SJSA1 (cell line): ENCODE results near the gene CRISP1. TPM values are rescaled to one million over a fixed set of nuclear protein-coding genes. Genes with fewer than 3 reads are reported as not detected.
A peak's percentile ranks its signal among the peaks of the same experiment; 100 is the strongest.

Experiments
- DNase-seq, 2 experiments: peaks; one replicate each; pipeline ENCODE4 v3.0.0-alpha.2; 2015 to 2020; ENCODE audit warnings: low spot score in 2 of 2, low read depth in 1 of 2
- H3K27ac ChIP-seq: fragments of 250-450 bp; sonication (Bioruptor Pico); 2 replicates; pipeline ENCODE4 v1.5.1; 2020; ENCODE audit warnings: mild to moderate bottlenecking, moderate library complexity
- H3K27me3 ChIP-seq: fragments of 250-450 bp; sonication (Bioruptor Pico); replicated peaks from 2 replicates; pipeline ENCODE4 v1.5.1; 2020; ENCODE audit warnings: mild to moderate bottlenecking, moderate library complexity
- H3K36me3 ChIP-seq: fragments of 250-450 bp; sonication (Bioruptor Pico); 2 replicates; pipeline ENCODE4 v1.5.1; 2020; ENCODE audit warnings: mild to moderate bottlenecking
- H3K4me1 ChIP-seq: fragments of 250-450 bp; sonication (Bioruptor Pico); replicated peaks from 2 replicates; pipeline ENCODE4 v1.6.1; 2021; ENCODE audit warnings: mild to moderate bottlenecking
- H3K4me3 ChIP-seq: fragments of 250-450 bp; sonication (Bioruptor Pico); 2 replicates; pipeline ENCODE4 v1.5.1; 2020; ENCODE audit warnings: mild to moderate bottlenecking
- H3K9me3 ChIP-seq: fragments of 250-450 bp; sonication (Bioruptor Pico); replicated peaks from 2 replicates; pipeline ENCODE4 v1.5.1; 2020; ENCODE audit warnings: mild to moderate bottlenecking
- total RNA-seq: library from RNA; depleted of rRNA; stranded (reverse); fragments of >200 nt; shearing (Covaris generic); gene quantifications from 2 replicates; pipeline ENCODE4 v1.2.3, GENCODE V29; 2014

CRISP1 gene
- total RNA-seq, 1 experiment from 2014 or later, result not detected

- Histone ChIP-seq H3K4me3 (no peak overlapping the region), H3K36me3 (no peaks in the 10 kb centered on the region), H3K27ac (no peak overlapping the region), H3K27me3 (no peaks in the 10 kb centered on the region), H3K9me3 (no peaks in the 10 kb centered on the region), H3K4me1 (no peaks in the 10 kb centered on the region)
- no peak for DNase-seq
Measured at GRCh38 chr6:49868951-49869529, 2.7 kb upstream of the CRISP1 start.

GRCh38 chr6:49856282-49856681, 10.1 kb downstream of the CRISP1 start:
- no peaks in the 10 kb centered on the region for H3K27me3 ChIP-seq
- H3K27ac ChIP-seq, result no peak overlapping the region
- no peaks in the 10 kb centered on the region for H3K9me3 ChIP-seq
- no peaks in the 10 kb centered on the region for H3K4me1 ChIP-seq
- H3K36me3 ChIP-seq, result no peaks in the 10 kb centered on the region
- no peak for DNase-seq
- no peak overlapping the region for H3K4me3 ChIP-seq

GRCh38 chr6:49855221-49855620, 11.1 kb downstream of the CRISP1 start:
- Histone ChIP-seq H3K36me3 (no peaks in the 10 kb centered on the region), H3K4me1 (no peaks in the 10 kb centered on the region), H3K27ac (no peak overlapping the region), H3K27me3 (no peaks in the 10 kb centered on the region), H3K4me3 (no peak overlapping the region), H3K9me3 (no peaks in the 10 kb centered on the region)
- DNase-seq, result no peak

GRCh38 chr6:49852975-49853374, 13.4 kb downstream of the CRISP1 start:
- Histone ChIP-seq H3K4me1 (no peaks in the 10 kb centered on the region), H3K9me3 (no peaks in the 10 kb centered on the region), H3K27ac (no peak overlapping the region), H3K4me3 (no peak overlapping the region), H3K27me3 (no peaks in the 10 kb centered on the region), H3K36me3 (no peaks in the 10 kb centered on the region)
- DNase-seq, result no peak

- peak in 1 of 2 experiments; percentile 18 for DNase-seq
- Histone ChIP-seq H3K9me3 (no peaks in the 10 kb centered on the region), H3K4me3 (no peak overlapping the region)
Measured at GRCh38 chr6:49849213-49849907, 17.0 kb downstream of the CRISP1 start.

GRCh38 chr6:49847673-49848072, 18.7 kb downstream of the CRISP1 start:
- no peak for DNase-seq
- Histone ChIP-seq H3K36me3 (no peaks in the 10 kb centered on the region), H3K4me1 (no peaks in the 10 kb centered on the region), H3K4me3 (no peak overlapping the region), H3K27me3 (no peaks in the 10 kb centered on the region), H3K27ac (no peak overlapping the region), H3K9me3 (no peaks in the 10 kb centered on the region)

More at GRCh38 chr6:49849213-49849907, 17.0 kb downstream of the CRISP1 start:
- no peaks in the 10 kb centered on the region for H3K36me3 ChIP-seq
- H3K27me3 ChIP-seq, result no peaks in the 10 kb centered on the region
- no peak overlapping the region for H3K27ac ChIP-seq
- H3K4me1 ChIP-seq, result no peaks in the 10 kb centered on the region

GRCh38 chr6:49847014-49847413, 19.3 kb downstream of the CRISP1 start:
- H3K36me3 ChIP-seq, result no peaks in the 10 kb centered on the region
- no peak overlapping the region for H3K27ac ChIP-seq
- no peaks in the 10 kb centered on the region for H3K9me3 ChIP-seq
- no peaks in the 10 kb centered on the region for H3K4me1 ChIP-seq
- no peak overlapping the region for H3K4me3 ChIP-seq
- no peaks in the 10 kb centered on the region for H3K27me3 ChIP-seq
- DNase-seq, result no peak

GRCh38 chr6:49841424-49841823, 24.9 kb downstream of the CRISP1 start:
- Histone ChIP-seq H3K27me3 (no peaks in the 10 kb centered on the region), H3K4me1 (no peaks in the 10 kb centered on the region), H3K36me3 (no peaks in the 10 kb centered on the region), H3K9me3 (no peaks in the 10 kb centered on the region), H3K4me3 (no peak overlapping the region), H3K27ac (no peak overlapping the region)
- DNase-seq, result no peak

GRCh38 chr6:49839957-49840356, 26.4 kb downstream of the CRISP1 start:
- Histone ChIP-seq H3K27ac (no peak overlapping the region), H3K27me3 (no peaks in the 10 kb centered on the region), H3K4me3 (no peak overlapping the region), H3K36me3 (no peaks in the 10 kb centered on the region), H3K4me1 (no peaks in the 10 kb centered on the region), H3K9me3 (no peaks in the 10 kb centered on the region)
- DNase-seq, result no peak

GRCh38 chr6:49839162-49839561, 27.2 kb downstream of the CRISP1 start:
- no peak for DNase-seq
- Histone ChIP-seq H3K27me3 (no peaks in the 10 kb centered on the region), H3K9me3 (no peaks in the 10 kb centered on the region), H3K4me1 (no peaks in the 10 kb centered on the region), H3K4me3 (no peak overlapping the region), H3K27ac (no peak overlapping the region), H3K36me3 (no peaks in the 10 kb centered on the region)

GRCh38 chr6:49835140-49835539, 31.2 kb downstream of the CRISP1 start:
- Histone ChIP-seq H3K27me3 (no peaks in the 10 kb centered on the region), H3K4me3 (no peak overlapping the region), H3K4me1 (no peaks in the 10 kb centered on the region), H3K27ac (no peak overlapping the region), H3K9me3 (no peaks in the 10 kb centered on the region), H3K36me3 (no peaks in the 10 kb centered on the region)
- no peak for DNase-seq

- Histone ChIP-seq H3K9me3 (no peaks in the 10 kb centered on the region), H3K4me3 (no peak overlapping the region), H3K27ac (no peak overlapping the region), H3K27me3 (no peaks in the 10 kb centered on the region), H3K36me3 (no peaks in the 10 kb centered on the region), H3K4me1 (no peaks in the 10 kb centered on the region)
- no peak for DNase-seq
Measured at GRCh38 chr6:49833386-49833785, 32.9 kb downstream of the CRISP1 start.

GRCh38 chr6:49826743-49827406, 39.5 kb downstream of the CRISP1 start:
- Histone ChIP-seq H3K36me3 (no peaks in the 10 kb centered on the region), H3K27ac (no peak overlapping the region), H3K27me3 (no peaks in the 10 kb centered on the region), H3K9me3 (no peaks in the 10 kb centered on the region), H3K4me1 (no peaks in the 10 kb centered on the region), H3K4me3 (no peak overlapping the region)
- no peak for DNase-seq

- Histone ChIP-seq H3K27me3 (no peaks in the 10 kb centered on the region), H3K9me3 (no peaks in the 10 kb centered on the region), H3K27ac (no peak overlapping the region), H3K36me3 (no peaks in the 10 kb centered on the region), H3K4me3 (no peak overlapping the region), H3K4me1 (no peaks in the 10 kb centered on the region)
- no peak for DNase-seq
Measured at GRCh38 chr6:49815166-49815565, 51.2 kb downstream of the CRISP1 start.
